SH-SY5Y (cell line): Measurements from ENCODE around the gene IMMP2L.

Experiments used
- GATA2 ChIP-seq: IDR thresholded peaks from 2 replicates; pipeline ENCODE4 v1.6.1; 2011; ENCODE audit warnings: mild to moderate bottlenecking, low read depth, low read length
- GATA3 ChIP-seq: IDR thresholded peaks from 2 replicates; pipeline ENCODE4 v1.6.1; 2011; ENCODE audit warnings: low read depth, mild to moderate bottlenecking, low read length, moderate library complexity

- TF ChIP-seq GATA3 (no peak), GATA2 (no peak)
These were observed 148.6 kb downstream of the IMMP2L start for GRCh38 chr7:111413739-111414138.
